TTC549 (cell line): ENCODE data around the gene CD247.
A peak's percentile ranks its signal among the peaks of the same experiment; 100 is the strongest.

Source experiments
- FAIRE-seq: peaks from 2 replicates; lab custom pipeline; 2012; peaks lifted over from hg19 to GRCh38; lab: Jason Lieb, UNC

The CD247 gene

GRCh38 chr1:167542109-167543032 lies 24.0 kb upstream of the CD247 start:
- no peak for FAIRE-seq

GRCh38 chr1:167541610-167542009 lies 23.3 kb upstream of the CD247 start:
- FAIRE-seq, result peak; percentile 15

GRCh38 chr1:167541003-167541402 lies 22.7 kb upstream of the CD247 start:
- peak; percentile 56 for FAIRE-seq

GRCh38 chr1:167538657-167539056 lies 20.3 kb upstream of the CD247 start:
- FAIRE-seq, result no peak

- FAIRE-seq, result peak; percentile 68
These were observed 15.5 kb upstream of the CD247 start for GRCh38 chr1:167533851-167534300.

GRCh38 chr1:167532964-167533824 lies 14.9 kb upstream of the CD247 start:
- FAIRE-seq, result no peak

- no peak for FAIRE-seq
These were observed 14.0 kb upstream of the CD247 start for GRCh38 chr1:167532375-167532774.

GRCh38 chr1:167529829-167530474 lies 11.6 kb upstream of the CD247 start:
- FAIRE-seq, result no peak

- no peak for FAIRE-seq
These were observed 9.9 kb upstream of the CD247 start for GRCh38 chr1:167528057-167528728.

- no peak for FAIRE-seq
These were observed 8.5 kb upstream of the CD247 start for GRCh38 chr1:167526667-167527383.

- FAIRE-seq, result no peak
These were observed 6.3 kb upstream of the CD247 start for GRCh38 chr1:167524651-167525050.

GRCh38 chr1:167522246-167522645 lies 3.9 kb upstream of the CD247 start:
- FAIRE-seq, result no peak

GRCh38 chr1:167520711-167521206 lies 2.4 kb upstream of the CD247 start:
- FAIRE-seq, result peak; percentile 77

GRCh38 chr1:167517535-167518330 lies 596 bp downstream of the CD247 start:
- FAIRE-seq, result no peak

- FAIRE-seq, result no peak
These were observed 1.6 kb downstream of the CD247 start for GRCh38 chr1:167516404-167517388.

GRCh38 chr1:167515893-167516321 lies 2.4 kb downstream of the CD247 start:
- no peak for FAIRE-seq

- no peak for FAIRE-seq
These were observed 2.9 kb downstream of the CD247 start for GRCh38 chr1:167515461-167515860.

- FAIRE-seq, result no peak
These were observed 4.0 kb downstream of the CD247 start for GRCh38 chr1:167514288-167514687.
